HK-2 (cell line): ENCODE data around the gene GSTT2.
"Not testable (repeated sequence)": the region's sequence is repeated elsewhere in the genome, so short reads cannot be mapped to it uniquely, and the experiment has no call there.

Source experiments
- DNase-seq: peaks from one replicate; pipeline ENCODE4 v3.0.0-alpha.2; 2018; ENCODE audit not compliant: unreplicated experiment

Gene GSTT2

GRCh38 chr22:23974345-23974744 is 5.6 kb upstream of the GSTT2 start, which contains the start of gene DDT:
Gene DDT, minus strand, starts transcription at chr22:23974441. Its CDS starts 27 bp downstream, at chr22:23974414.
- not testable (repeated sequence) for DNase-seq

- DNase-seq, result not testable (repeated sequence)
Measured at GRCh38 chr22:23974836-23975352, 5.0 kb upstream of the GSTT2 start.

- DNase-seq, result not testable (repeated sequence)
Measured at GRCh38 chr22:23977304-23977703, 2.6 kb upstream of the GSTT2 start.

- not testable (repeated sequence) for DNase-seq
Measured at GRCh38 chr22:23980567-23980966, 633 bp downstream of the GSTT2 start.

- DNase-seq, result peak; percentile 42
Measured at GRCh38 chr22:23984430-23984829, 4.5 kb downstream of the GSTT2 start.

- not testable (repeated sequence) for DNase-seq
Measured at GRCh38 chr22:23986089-23986488, 6.2 kb downstream of the GSTT2 start.

- not testable (repeated sequence) for DNase-seq
Measured at GRCh38 chr22:23986538-23987178, 6.7 kb downstream of the GSTT2 start.

GRCh38 chr22:23989583-23990244 is 9.8 kb downstream of the GSTT2 start:
- DNase-seq, result peak; percentile 13

- not testable (repeated sequence) for DNase-seq
Measured at GRCh38 chr22:23993080-23993479, 13.1 kb downstream of the GSTT2 start.

- not testable (repeated sequence) for DNase-seq
Measured at GRCh38 chr22:23993581-23994177, 13.7 kb downstream of the GSTT2 start.

GRCh38 chr22:23997092-23997491 is 17.2 kb downstream of the GSTT2 start:
- no peak for DNase-seq

- DNase-seq, result not testable (repeated sequence)
Measured at GRCh38 chr22:23999779-24000178, 19.8 kb downstream of the GSTT2 start.

GRCh38 chr22:24001314-24001713 is 21.4 kb downstream of the GSTT2 start:
- no peak for DNase-seq

- no peak for DNase-seq
Measured at GRCh38 chr22:24002272-24002671, 22.3 kb downstream of the GSTT2 start.

GRCh38 chr22:24002851-24003250 is 22.9 kb downstream of the GSTT2 start:
- no peak for DNase-seq

- DNase-seq, result no peak
Measured at GRCh38 chr22:24003887-24004286, 24.0 kb downstream of the GSTT2 start.

- DNase-seq, result no peak
Measured at GRCh38 chr22:24005201-24005600, 25.3 kb downstream of the GSTT2 start, which contains the start of gene GSTT4. Gene GSTT4, minus strand, starts transcription at chr22:24005453. Its CDS starts 97 bp downstream, at chr22:24005356.

GRCh38 chr22:24006207-24006913 is 26.4 kb downstream of the GSTT2 start:
- DNase-seq, result no peak

GRCh38 chr22:24006914-24007214 is 26.9 kb downstream of the GSTT2 start:
- DNase-seq, result no peak

- DNase-seq, result no peak
Measured at GRCh38 chr22:24007253-24008021, 27.5 kb downstream of the GSTT2 start.

- no peak for DNase-seq
Measured at GRCh38 chr22:24008022-24008283, 28.0 kb downstream of the GSTT2 start.
